ENCODE data around the gene OR10K1. TPM values are rescaled to one million over a fixed set of nuclear protein-coding genes. Genes with fewer than 3 reads are reported as not detected.

Gene OR10K1
- not detected for total RNA-seq

DNA sequence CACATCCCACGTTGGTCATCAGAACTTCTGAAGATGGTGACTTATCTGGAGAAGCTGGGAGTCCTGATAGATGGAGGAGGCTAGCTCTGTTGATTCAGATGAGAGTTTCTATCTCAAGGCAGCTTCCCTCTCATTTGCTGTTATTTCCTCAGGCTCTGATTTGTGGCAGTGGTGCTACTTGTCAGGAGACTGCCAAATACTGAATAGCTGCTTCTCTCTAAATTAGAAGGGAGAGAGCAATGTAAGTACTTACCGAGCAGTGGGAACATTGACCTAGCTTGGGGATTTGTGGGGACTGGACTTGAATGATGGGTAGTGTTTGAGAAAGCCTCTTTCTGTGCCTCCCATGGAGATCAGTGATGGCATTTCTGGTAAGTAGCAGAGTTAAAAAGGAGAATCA lies at the start of gene OR10K1:
TSS of gene OR10K1 (plus strand) at position 301 of the 400 bp plus-strand sequence. CDS start 3,728 bp downstream, outside the sequence.

DNA sequence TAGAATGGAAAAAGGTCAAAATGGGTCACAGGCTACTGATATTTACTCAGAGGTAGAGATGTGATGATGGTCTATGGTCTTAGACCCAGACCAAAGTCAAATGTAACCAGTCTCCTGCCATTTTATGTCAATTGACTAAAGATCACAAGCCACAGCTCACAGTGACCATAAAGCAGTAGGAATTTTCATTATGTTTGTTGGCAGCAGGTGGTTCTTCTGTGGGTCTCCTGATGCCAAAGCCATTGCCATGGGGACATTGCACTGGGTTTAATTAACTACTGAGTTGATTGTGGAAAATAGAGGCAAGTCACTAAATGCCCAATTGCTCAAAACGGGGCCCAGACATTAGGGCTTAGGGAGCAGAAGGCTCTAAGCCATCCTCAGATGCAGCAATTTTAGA lies 35.5 kb upstream of the OR10K1 start, which contains the start of gene OR10K2:
TSS of gene OR10K2 (minus strand) at position 101 of the 400 bp plus-strand sequence. CDS start 5,371 bp downstream, outside the sequence.

GRCh38 chr1:158471920-158472319 lies 10.3 kb downstream of the OR10K1 start, which contains the start of gene OR10R2:
Gene OR10R2 (plus strand): TSS chr1:158472220. CDS start chr1:158472326, 106 bp downstream.

Other genes starting within 250 kb of the OR10K1 start
- gene CD1A, start 207.4 kb upstream of the OR10K1 start, total RNA-seq: not detected
- gene CD1C, start 171.9 kb upstream of the OR10K1 start, total RNA-seq: not detected
- not detected for gene CD1B, start 130.3 kb upstream of the OR10K1 start, total RNA-seq
- not detected for gene CD1E, start 107.9 kb upstream of the OR10K1 start, total RNA-seq
- gene OR10T2, start 62.4 kb upstream of the OR10K1 start, total RNA-seq: not detected
- gene OR10K2, start 35.6 kb upstream of the OR10K1 start, total RNA-seq: not detected
- not detected for gene OR10R2, start 10.4 kb downstream of the OR10K1 start, total RNA-seq
- not detected for gene OR6Y1, start 92.6 kb downstream of the OR10K1 start, total RNA-seq
- gene OR6P1, start 108.7 kb downstream of the OR10K1 start, total RNA-seq: not detected
- not detected for gene OR10X1, start 118.1 kb downstream of the OR10K1 start, total RNA-seq
- not detected for gene OR10Z1, start 143.4 kb downstream of the OR10K1 start, total RNA-seq
- gene SPTA1, start 224.9 kb downstream of the OR10K1 start, total RNA-seq: under 1 TPM; under 0.01 TPM
- not detected for gene OR6K2, start 238.8 kb downstream of the OR10K1 start, total RNA-seq